Neural cell (in vitro differentiated cells): Measurements from ENCODE around the gene METAP1D. TPM values are rescaled to one million over a fixed set of nuclear protein-coding genes. Genes with fewer than 3 reads are reported as not detected.

Experiments
- H2AFZ ChIP-seq: fragments of 200-600, 300-800 bp; sonication (generic), shearing (Covaris generic); 2 replicates; pipeline ENCODE4 v1.6.0; 2014; ENCODE audit warnings: low read depth, mild to moderate bottlenecking, antibody characterized with exemption, low read length, moderate library complexity
- H3F3A ChIP-seq: fragments of 200-600 bp; shearing (Covaris generic); 2 replicates; pipeline ENCODE4 v1.6.1; 2016; ENCODE audit warnings: mild to moderate bottlenecking, moderate library complexity, mixed read lengths, antibody characterized with exemption, low read length; ENCODE audit not compliant: insufficient read depth, poor library complexity, severe bottlenecking
- H3K27ac ChIP-seq: fragments of 200-600, 300-800 bp; sonication (generic), shearing (Covaris generic); 2 replicates; pipeline ENCODE4 v1.5.1; 2014; ENCODE audit warnings: mild to moderate bottlenecking, low read length, moderate library complexity
- H3K27me3 ChIP-seq: fragments of 300-800, 200-600 bp; sonication (generic), shearing (Covaris generic); 2 replicates; pipeline ENCODE4 v1.6.0; 2014; ENCODE audit warnings: mild to moderate bottlenecking, low read depth, low read length, moderate library complexity; ENCODE audit not compliant: insufficient read depth
- H3K36me3 ChIP-seq: fragments of 300-800, 200-600 bp; sonication (generic), shearing (Covaris generic); 2 replicates; pipeline ENCODE4 v1.5.1; 2014; ENCODE audit warnings: mild to moderate bottlenecking, antibody characterized with exemption, low read length, moderate library complexity; ENCODE audit not compliant: insufficient read depth
- H3K4me2 ChIP-seq: fragments of 300-800, 200-600 bp; sonication (generic), shearing (Covaris generic); 2 replicates; pipeline ENCODE4 v1.6.0; 2014; ENCODE audit warnings: mild to moderate bottlenecking, low read length
- H3K4me3 ChIP-seq: fragments of 300-800, 200-600 bp; sonication (generic), shearing (Covaris generic); 2 replicates; pipeline ENCODE4 v1.5.1; 2014; ENCODE audit warnings: mild to moderate bottlenecking, low read length, moderate library complexity
- H3K79me2 ChIP-seq: fragments of 200-600 bp; shearing (Covaris generic); replicated peaks from 2 replicates; pipeline ENCODE4 v1.6.0; 2014; ENCODE audit warnings: mild to moderate bottlenecking, low read length, moderate library complexity; ENCODE audit not compliant: insufficient read depth
- H3K9ac ChIP-seq: fragments of 300-800, 200-600 bp; sonication (generic), shearing (Covaris generic); 2 replicates; pipeline ENCODE4 v1.6.1; 2016; ENCODE audit warnings: mild to moderate bottlenecking, low read length, mixed read lengths
- H3K9me2 ChIP-seq: fragments of 200-600 bp; shearing (Covaris generic); 2 replicates; pipeline ENCODE4 v1.6.1; 2016; ENCODE audit warnings: mild to moderate bottlenecking, low read length, mixed read lengths; ENCODE audit not compliant: insufficient read depth
- H3K9me3 ChIP-seq: fragments of 200-600, 300-800 bp; sonication (generic), shearing (Covaris generic); 2 replicates; pipeline ENCODE4 v1.6.1; 2016; ENCODE audit warnings: mild to moderate bottlenecking, mixed run types, low read length, moderate library complexity, mixed read lengths
- H4K20me1 ChIP-seq: fragments of 200-600 bp; shearing (Covaris generic); 2 replicates; pipeline ENCODE4 v1.6.1; 2016; ENCODE audit warnings: mild to moderate bottlenecking, mixed run types; ENCODE audit not compliant: insufficient read depth
- EP300 ChIP-seq: fragments of 450-650 bp; conservative IDR thresholded peaks from 2 replicates; pipeline ENCODE4 v1.6.1; 2014; ENCODE audit warnings: antibody characterized with exemption, mild to moderate bottlenecking, moderate library complexity; ENCODE audit not compliant: poor library complexity, severe bottlenecking
- EZH2 ChIP-seq: fragments of 200-600, 300-800 bp; shearing (Covaris generic), sonication (generic); IDR thresholded peaks from 2 replicates; pipeline ENCODE4 v1.6.1; 2014; ENCODE audit warnings: antibody characterized with exemption, low read length, borderline replicate concordance, mild to moderate bottlenecking; ENCODE audit not compliant: insufficient read depth, poor library complexity, severe bottlenecking
- MXI1 ChIP-seq: fragments of 450-650 bp; conservative IDR thresholded peaks from 2 replicates; pipeline ENCODE4 v1.6.1; 2014; ENCODE audit warnings: antibody characterized with exemption, mild to moderate bottlenecking; ENCODE audit not compliant: poor library complexity, severe bottlenecking
- POLR2AphosphoS5 ChIP-seq: IDR thresholded peaks from 2 replicates; pipeline ENCODE4 v1.6.1; 2012
- RAD21 ChIP-seq: fragments of 450-650 bp; conservative IDR thresholded peaks from 2 replicates; pipeline ENCODE4 v1.6.1; 2014; ENCODE audit warnings: antibody characterized with exemption, mild to moderate bottlenecking, moderate library complexity
- REST ChIP-seq: IDR thresholded peaks from 2 replicates; pipeline ENCODE4 v1.6.1; 2012; ENCODE audit warnings: borderline replicate concordance
- SMC3 ChIP-seq: fragments of 450-650 bp; conservative IDR thresholded peaks from 2 replicates; pipeline ENCODE4 v1.6.1; 2014; ENCODE audit warnings: antibody characterized with exemption, mild to moderate bottlenecking, moderate library complexity; ENCODE audit not compliant: poor library complexity
- TAF1 ChIP-seq: IDR thresholded peaks from 2 replicates; pipeline ENCODE4 v1.6.1; 2012; ENCODE audit warnings: low read depth
- polyA plus RNA-seq: library from polyadenylated mRNA; depleted of rRNA; stranded (reverse); fragments of >200 nt; gene quantifications from 2 replicates; pipeline ENCODE4 v1.2.3, GENCODE V29; 2014
- TF ChIP-seq, protein P1 (sequence below): fragments of 450-650 bp; IDR thresholded peaks from 2 replicates; pipeline ENCODE4 v1.5.1; 2014; ENCODE audit warnings: antibody characterized with exemption, mild to moderate bottlenecking, moderate library complexity; ENCODE audit not compliant: poor library complexity, severe bottlenecking

METAP1D gene
- polyA plus RNA-seq, 1 donor from 2014 or later, result 5.4 TPM

GRCh38 chr2:172009823-172010222 is 10.1 kb downstream of the METAP1D start:
- Histone ChIP-seq H3K9me3 (no peaks in the 10 kb centered on the region), H3F3A (no peaks in the 10 kb centered on the region), H2AFZ (no peak overlapping the region), H3K4me2 (no peak overlapping the region), H3K27ac (no peak overlapping the region), H3K9ac (no peak overlapping the region), H3K36me3 (no peaks in the 10 kb centered on the region), H3K27me3 (no peaks in the 10 kb centered on the region), H3K79me2 (no peaks in the 10 kb centered on the region), H3K9me2 (no peaks in the 10 kb centered on the region), H4K20me1 (no peaks in the 10 kb centered on the region), H3K4me3 (no peak overlapping the region)
- no peak for TF ChIP-seq POLR2AphosphoS5
- no peak for TF ChIP-seq EZH2
- TF ChIP-seq RAD21, result no peak
- no peak for TF ChIP-seq MXI1
- TF ChIP-seq SMC3, result no peak
- TF ChIP-seq TAF1, result no peak
- no peak for TF ChIP-seq EP300
- TF ChIP-seq, protein P1, sequence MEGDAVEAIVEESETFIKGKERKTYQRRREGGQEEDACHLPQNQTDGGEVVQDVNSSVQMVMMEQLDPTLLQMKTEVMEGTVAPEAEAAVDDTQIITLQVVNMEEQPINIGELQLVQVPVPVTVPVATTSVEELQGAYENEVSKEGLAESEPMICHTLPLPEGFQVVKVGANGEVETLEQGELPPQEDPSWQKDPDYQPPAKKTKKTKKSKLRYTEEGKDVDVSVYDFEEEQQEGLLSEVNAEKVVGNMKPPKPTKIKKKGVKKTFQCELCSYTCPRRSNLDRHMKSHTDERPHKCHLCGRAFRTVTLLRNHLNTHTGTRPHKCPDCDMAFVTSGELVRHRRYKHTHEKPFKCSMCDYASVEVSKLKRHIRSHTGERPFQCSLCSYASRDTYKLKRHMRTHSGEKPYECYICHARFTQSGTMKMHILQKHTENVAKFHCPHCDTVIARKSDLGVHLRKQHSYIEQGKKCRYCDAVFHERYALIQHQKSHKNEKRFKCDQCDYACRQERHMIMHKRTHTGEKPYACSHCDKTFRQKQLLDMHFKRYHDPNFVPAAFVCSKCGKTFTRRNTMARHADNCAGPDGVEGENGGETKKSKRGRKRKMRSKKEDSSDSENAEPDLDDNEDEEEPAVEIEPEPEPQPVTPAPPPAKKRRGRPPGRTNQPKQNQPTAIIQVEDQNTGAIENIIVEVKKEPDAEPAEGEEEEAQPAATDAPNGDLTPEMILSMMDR, result no peak
- TF ChIP-seq REST, result no peak

GRCh38 chr2:172011812-172012575 is 12.2 kb downstream of the METAP1D start:
- Histone ChIP-seq H3K9ac (no peak overlapping the region), H3K27me3 (no peaks in the 10 kb centered on the region), H2AFZ (no peak overlapping the region)

More at GRCh38 chr2:172011812-172012575, 12.2 kb downstream of the METAP1D start:
- Histone ChIP-seq H3K9me2 (no peaks in the 10 kb centered on the region), H3F3A (no peaks in the 10 kb centered on the region), H3K27ac (no peak overlapping the region), H3K4me2 (no peak overlapping the region), H3K4me3 (no peak overlapping the region), H3K36me3 (no peaks in the 10 kb centered on the region), H3K9me3 (no peaks in the 10 kb centered on the region), H4K20me1 (no peaks in the 10 kb centered on the region), H3K79me2 (no peaks in the 10 kb centered on the region)
- no peak for TF ChIP-seq SMC3
- no peak for TF ChIP-seq RAD21
- TF ChIP-seq EP300, result no peak
- TF ChIP-seq MXI1, result no peak
- no peak for TF ChIP-seq EZH2
- TF ChIP-seq TAF1, result no peak
- TF ChIP-seq POLR2AphosphoS5, result no peak
- TF ChIP-seq REST, result no peak
- TF ChIP-seq, protein P1, result no peak
